MM.1S (cell line): Measurements from ENCODE around the gene MORN5.

ENCODE experiments used
- DNase-seq: peaks from one replicate; pipeline ENCODE4 v3.0.0-alpha.2; 2015
- H2AFZ ChIP-seq: fragments of 300-600 bp; sonication (generic); 2 replicates; pipeline ENCODE4 v1.6.0; 2016; ENCODE audit warnings: antibody characterized with exemption, low read length
- H3F3A ChIP-seq: fragments of 300-600 bp; sonication (generic); 2 replicates; pipeline ENCODE4 v1.6.1; 2016; ENCODE audit warnings: mild to moderate bottlenecking, antibody characterized with exemption, low read length, moderate library complexity, mixed read lengths; ENCODE audit not compliant: insufficient read depth
- H3K27ac ChIP-seq: fragments of 300-600 bp; sonication (generic); 2 replicates; pipeline ENCODE4 v1.5.1; 2016; ENCODE audit warnings: mild to moderate bottlenecking, low read length
- H3K27me3 ChIP-seq: fragments of 300-600 bp; sonication (generic); replicated peaks from 2 replicates; pipeline ENCODE4 v1.6.0; 2016; ENCODE audit warnings: low read length; ENCODE audit not compliant: insufficient read depth
- H3K36me3 ChIP-seq: fragments of 300-600 bp; sonication (generic); replicated peaks from 2 replicates; pipeline ENCODE4 v1.6.1; 2016; ENCODE audit warnings: mild to moderate bottlenecking, low read length, mixed read lengths; ENCODE audit not compliant: insufficient read depth
- H3K4me1 ChIP-seq: fragments of 300-600 bp; sonication (generic); 2 replicates; pipeline ENCODE4 v1.6.1; 2016; ENCODE audit warnings: low read length, mixed read lengths
- H3K4me2 ChIP-seq: fragments of 300-600 bp; sonication (generic); 2 replicates; pipeline ENCODE4 v1.6.0; 2016; ENCODE audit warnings: low read depth, low read length
- H3K4me3 ChIP-seq: fragments of 300-600 bp; sonication (generic); 2 replicates; pipeline ENCODE4 v1.5.1; 2016; ENCODE audit warnings: low read length, mixed read lengths
- H3K79me2 ChIP-seq: fragments of 300-600 bp; sonication (generic); 2 replicates; pipeline ENCODE4 v1.6.1; 2016; ENCODE audit warnings: mixed run types, low read length, mixed read lengths
- H3K9ac ChIP-seq: fragments of 300-600 bp; sonication (generic); 2 replicates; pipeline ENCODE4 v1.6.1; 2016; ENCODE audit warnings: low read length, mixed read lengths
- H3K9me2 ChIP-seq: fragments of 300-600 bp; sonication (generic); replicated peaks from 2 replicates; pipeline ENCODE4 v1.6.1; 2016; ENCODE audit warnings: mild to moderate bottlenecking, low read length, mixed read lengths; ENCODE audit not compliant: insufficient read depth
- H3K9me3 ChIP-seq: fragments of 300-600 bp; sonication (generic); replicated peaks from 2 replicates; pipeline ENCODE4 v1.6.1; 2016; ENCODE audit warnings: mild to moderate bottlenecking, low read length, mixed read lengths; ENCODE audit not compliant: insufficient read depth
- H4K20me1 ChIP-seq: fragments of 300-600 bp; sonication (generic); 2 replicates; pipeline ENCODE4 v1.6.1; 2016; ENCODE audit warnings: mild to moderate bottlenecking, low read length, moderate library complexity, mixed read lengths; ENCODE audit not compliant: insufficient read depth
- CTCF ChIP-seq: fragments of 300-600 bp; sonication (generic); IDR thresholded peaks from 2 replicates; pipeline ENCODE4 v1.5.1; 2016; ENCODE audit warnings: antibody characterized with exemption, low read length, mixed read lengths
- EZH2 ChIP-seq: fragments of 300-600 bp; sonication (generic); optimal IDR thresholded peaks from 2 replicates; pipeline ENCODE3; 2017; ENCODE audit warnings: low read depth, mild to moderate bottlenecking, antibody characterized with exemption, low read length, mixed read lengths
- EZH2phosphoT487 ChIP-seq: fragments of 300-600 bp; sonication (generic); IDR thresholded peaks from 2 replicates; pipeline ENCODE4 v1.6.1; 2018; ENCODE audit warnings: antibody characterized with exemption, low read length

MORN5 gene

DNA sequence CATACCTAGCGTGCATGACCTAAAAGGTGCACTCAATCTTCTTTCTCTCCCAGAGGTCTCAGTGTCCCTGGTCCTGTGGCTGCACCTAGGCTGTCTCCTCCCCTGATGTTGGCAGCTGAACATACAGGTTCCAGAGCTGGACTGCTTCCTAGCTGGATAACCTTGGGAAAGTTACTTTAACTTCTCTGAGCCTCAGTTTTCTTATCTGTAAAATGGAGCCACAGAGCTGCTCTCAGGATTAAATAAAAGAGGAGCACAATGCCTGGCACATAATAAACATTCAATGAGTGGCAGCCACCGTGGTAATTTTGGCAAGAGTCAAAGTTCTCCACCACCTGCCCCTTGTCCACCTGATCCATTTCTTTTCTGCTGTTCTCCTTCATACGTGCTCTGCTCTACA lies 14.0 kb downstream of the MORN5 start:
- no peak overlapping the region for H3K27ac ChIP-seq
- no peak overlapping the region for H3K4me2 ChIP-seq
- no peak for DNase-seq
- no peaks in the 10 kb centered on the region for H4K20me1 ChIP-seq
- no peaks in the 10 kb centered on the region for H3K27me3 ChIP-seq
- no peak overlapping the region for H3K9ac ChIP-seq
- TF ChIP-seq EZH2 (no peak), CTCF (no peak), EZH2phosphoT487 (no peak)
- no peaks in the 10 kb centered on the region for H3K9me2 ChIP-seq
- no peaks in the 10 kb centered on the region for H3K36me3 ChIP-seq
- no peaks in the 10 kb centered on the region for H3F3A ChIP-seq
- H2AFZ ChIP-seq = no peak overlapping the region
- H3K9me3 ChIP-seq = no peaks in the 10 kb centered on the region
- H3K4me1 ChIP-seq = no peaks in the 10 kb centered on the region
- H3K4me3 ChIP-seq = no peak overlapping the region
- no peaks in the 10 kb centered on the region for H3K79me2 ChIP-seq

GRCh38 chr9:122176916-122177315 lies 17.2 kb downstream of the MORN5 start:
- TF ChIP-seq EZH2phosphoT487 = no peak
- TF ChIP-seq EZH2 = no peak
- no peak for TF ChIP-seq CTCF
- Histone ChIP-seq H3K9me2 (no peaks in the 10 kb centered on the region), H3K36me3 (no peaks in the 10 kb centered on the region), H3K4me1 (no peaks in the 10 kb centered on the region), H3K4me3 (no peak overlapping the region), H3F3A (no peaks in the 10 kb centered on the region), H3K9ac (no peak overlapping the region), H3K79me2 (no peaks in the 10 kb centered on the region), H2AFZ (no peak overlapping the region), H3K4me2 (no peak overlapping the region), H3K27ac (no peak overlapping the region), H3K27me3 (no peaks in the 10 kb centered on the region), H4K20me1 (no peaks in the 10 kb centered on the region), H3K9me3 (no peaks in the 10 kb centered on the region)
- DNase-seq = no peak

DNA sequence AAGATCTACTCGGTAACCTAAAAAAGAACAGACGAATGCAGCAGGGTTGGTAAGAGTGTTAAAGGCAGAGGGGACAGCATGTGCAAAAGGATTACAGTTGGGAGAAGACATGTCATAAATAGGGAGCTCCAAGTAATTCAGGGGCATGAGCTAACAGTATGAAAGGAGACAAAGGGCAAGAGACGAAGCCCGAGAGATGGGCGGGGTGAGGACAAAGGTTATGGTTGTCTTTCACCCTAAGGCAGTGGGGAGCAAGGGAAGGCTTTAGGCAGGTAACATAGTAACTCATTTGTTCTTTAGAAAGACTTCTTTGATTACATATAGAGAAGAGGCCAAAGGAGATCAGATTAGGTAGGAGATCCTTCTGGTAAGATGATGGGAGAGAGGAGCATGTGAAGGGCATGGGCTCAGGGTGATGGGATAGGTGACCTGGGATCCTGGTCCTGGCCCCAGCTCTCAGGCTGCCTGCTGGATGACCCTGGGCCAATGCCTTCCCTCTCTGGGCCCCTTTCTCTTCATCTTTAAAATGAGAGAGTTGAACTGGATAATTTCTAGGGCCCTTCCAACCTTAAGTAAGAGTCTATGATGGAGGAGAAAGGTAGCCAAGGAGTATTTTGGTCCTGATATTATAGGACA lies 19.5 kb downstream of the MORN5 start:
- Histone ChIP-seq H3K27me3 (no peaks in the 10 kb centered on the region; the same call in 1 of the 2 replicates), H3F3A (no peaks in the 10 kb centered on the region), H3K9me3 (no peaks in the 10 kb centered on the region), H3K9me2 (no peaks in the 10 kb centered on the region), H3K36me3 (no peaks in the 10 kb centered on the region), H4K20me1 (no peaks in the 10 kb centered on the region), H3K79me2 (no peaks in the 10 kb centered on the region), H3K27ac (no peak overlapping the region), H3K9ac (no peak overlapping the region), H3K4me1 (no peaks in the 10 kb centered on the region), H3K4me3 (no peak overlapping the region), H3K4me2 (no peak overlapping the region), H2AFZ (no peak overlapping the region)
- DNase-seq = no peak
- no peak for TF ChIP-seq CTCF
- TF ChIP-seq EZH2 = no peak
- no peak for TF ChIP-seq EZH2phosphoT487
